BJ (cell line): ENCODE results near the gene CAPN14. TPM values are rescaled to one million over a fixed set of nuclear protein-coding genes. Genes with fewer than 3 reads are reported as not detected.

Experiments
- CTCF ChIA-PET: fragments of 350-600 bp; formaldehyde crosslinking; extraction: SDS; loops from one replicate; lab custom pipeline; 2021; ENCODE audit warnings: antibody characterized with exemption, inconsistent platforms; lab: Yijun Ruan, JAX
- POLR2A ChIA-PET: fragments of 300-600 bp; sonication (Branson Sonifier 250); formaldehyde crosslinking; extraction: SDS; loops from one replicate; lab custom pipeline; 2021; ENCODE audit warnings: antibody characterized with exemption; lab: Charles Lee
- DNase-seq: peaks from one replicate; pipeline ENCODE4 v3.0.0-alpha.2; 2011; ENCODE audit warnings: low read depth
- H3K27me3 ChIP-seq: 2 replicates; pipeline ENCODE4 v1.6.0; 2011; ENCODE audit warnings: low read length; ENCODE audit not compliant: control insufficient read depth, insufficient read depth
- H3K36me3 ChIP-seq: 2 replicates; pipeline ENCODE4 v1.5.1; 2011; ENCODE audit warnings: low read length; ENCODE audit not compliant: control insufficient read depth, insufficient read depth
- H3K4me3 ChIP-seq: 2 replicates; pipeline ENCODE4 v1.5.1; 2011; ENCODE audit warnings: low read depth, mild to moderate bottlenecking, control low read depth, low read length
- polyA plus RNA-seq: library from polyadenylated mRNA; depleted of rRNA; stranded (reverse); fragments of >200 nt; gene quantifications from 2 replicates; pipeline ENCODE4 v1.2.3, GENCODE V29; 2011
- TF ChIP-seq, protein P1 (sequence below): IDR thresholded peaks from 2 replicates; pipeline ENCODE4 v1.5.1; 2011; ENCODE audit warnings: low read depth, mild to moderate bottlenecking, control low read depth, inconsistent platforms, low read length, moderate library complexity; ENCODE audit not compliant: insufficient read depth

CAPN14 gene
- polyA plus RNA-seq, 1 experiment, result 0.10 TPM

GRCh38 chr2:31221544-31221943 is 4.2 kb upstream of the CAPN14 start:
- ChIA-PET POLR2A (no interaction called here), CTCF (interaction anchor here (0.6 kb wide), 1 partner anchor 91 kb away, joined by 3 read pairs; no protein-coding TSS in a partner anchor)
- H3K4me3 ChIP-seq, result no peak overlapping the region
- TF ChIP-seq, protein P1, sequence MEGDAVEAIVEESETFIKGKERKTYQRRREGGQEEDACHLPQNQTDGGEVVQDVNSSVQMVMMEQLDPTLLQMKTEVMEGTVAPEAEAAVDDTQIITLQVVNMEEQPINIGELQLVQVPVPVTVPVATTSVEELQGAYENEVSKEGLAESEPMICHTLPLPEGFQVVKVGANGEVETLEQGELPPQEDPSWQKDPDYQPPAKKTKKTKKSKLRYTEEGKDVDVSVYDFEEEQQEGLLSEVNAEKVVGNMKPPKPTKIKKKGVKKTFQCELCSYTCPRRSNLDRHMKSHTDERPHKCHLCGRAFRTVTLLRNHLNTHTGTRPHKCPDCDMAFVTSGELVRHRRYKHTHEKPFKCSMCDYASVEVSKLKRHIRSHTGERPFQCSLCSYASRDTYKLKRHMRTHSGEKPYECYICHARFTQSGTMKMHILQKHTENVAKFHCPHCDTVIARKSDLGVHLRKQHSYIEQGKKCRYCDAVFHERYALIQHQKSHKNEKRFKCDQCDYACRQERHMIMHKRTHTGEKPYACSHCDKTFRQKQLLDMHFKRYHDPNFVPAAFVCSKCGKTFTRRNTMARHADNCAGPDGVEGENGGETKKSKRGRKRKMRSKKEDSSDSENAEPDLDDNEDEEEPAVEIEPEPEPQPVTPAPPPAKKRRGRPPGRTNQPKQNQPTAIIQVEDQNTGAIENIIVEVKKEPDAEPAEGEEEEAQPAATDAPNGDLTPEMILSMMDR, result no peak
- DNase-seq, result no peak
- H3K36me3 ChIP-seq, result no peaks in the 10 kb centered on the region
- peaks cover 10% of the 10 kb centered on the region for H3K27me3 ChIP-seq

DNA sequence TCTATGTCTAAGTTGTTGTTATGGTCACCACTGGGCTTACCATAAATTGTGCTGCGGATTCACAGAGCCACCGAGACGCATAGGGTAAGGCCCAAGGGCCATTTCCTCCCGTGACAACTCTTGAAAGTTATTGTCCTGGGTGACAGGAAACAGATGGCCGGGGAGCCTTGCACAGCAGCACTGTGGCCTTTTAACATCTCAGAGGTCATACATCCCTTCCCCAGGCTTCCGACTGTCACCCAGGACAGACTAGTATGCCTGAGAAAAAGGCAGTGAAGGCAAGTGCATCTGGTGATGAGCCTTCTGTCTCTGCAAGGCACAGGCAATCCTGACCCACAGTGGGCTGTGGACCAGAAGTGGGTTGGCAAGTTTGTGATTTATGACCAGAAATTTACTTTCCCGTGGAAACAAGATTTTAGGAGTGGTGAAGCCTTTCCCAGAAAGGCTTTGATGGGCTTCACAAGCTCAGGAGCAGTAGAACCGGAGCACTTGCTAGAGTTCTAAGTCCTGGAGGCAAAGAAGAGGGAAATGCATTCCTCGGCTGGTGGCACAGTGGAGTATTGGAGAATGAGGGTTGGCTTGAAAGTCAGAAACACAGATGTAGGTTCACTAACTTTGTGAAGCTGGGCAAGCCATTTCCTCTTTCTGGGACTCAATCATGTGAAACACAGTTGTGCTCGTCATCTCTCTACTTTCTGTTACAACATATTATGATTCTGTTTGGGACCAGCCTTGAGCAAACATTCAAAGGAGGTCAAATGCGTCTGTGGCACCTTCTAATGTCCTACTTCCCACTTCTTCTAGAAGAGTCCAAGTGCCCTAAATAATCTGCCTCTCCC is 2.0 kb upstream of the CAPN14 start:
- ChIA-PET POLR2A (no interaction called here), CTCF (interaction anchor here (0.9 to 1.5 kb wide), 3 partner anchors 15 to 115 kb away, joined by 3 read pairs; partner anchors contain the start of gene EHD3)
- Histone ChIP-seq H3K4me3 (no peak overlapping the region), H3K36me3 (no peaks in the 10 kb centered on the region), H3K27me3 (peaks cover 9% of the 10 kb centered on the region)
- no peak for DNase-seq
- TF ChIP-seq, protein P1, result no peak

DNA sequence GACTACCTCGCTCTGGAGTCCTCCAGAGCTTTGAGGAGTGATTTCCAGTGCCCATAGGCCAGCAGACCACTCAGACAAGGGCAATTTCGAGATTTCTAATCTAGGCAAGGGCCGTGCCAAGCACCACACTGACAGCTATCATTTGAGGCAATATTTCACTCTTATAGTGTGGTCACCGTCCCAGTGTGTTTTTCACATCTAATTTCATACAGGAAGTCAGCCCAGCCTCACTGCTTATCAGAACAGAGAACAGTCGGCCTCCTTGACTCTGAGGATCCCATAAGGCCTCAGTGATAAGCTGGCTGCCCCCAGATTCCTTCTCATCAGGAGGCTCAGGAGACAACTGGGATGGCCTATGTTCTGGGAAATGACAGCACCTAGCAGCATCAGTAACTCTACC is 581 bp downstream of the CAPN14 start:
- ChIA-PET POLR2A (no interaction called here), CTCF (interaction anchor here (1.5 kb wide), 1 partner anchor 17 kb away, joined by 8 read pairs; the partner anchor contains the start of gene EHD3)
- Histone ChIP-seq H3K36me3 (no peaks in the 10 kb centered on the region), H3K4me3 (no peak overlapping the region), H3K27me3 (peaks cover 5% of the 10 kb centered on the region)
- DNase-seq, result no peak
- TF ChIP-seq, protein P1, result no peak

GRCh38 chr2:31214444-31214915 is 2.8 kb downstream of the CAPN14 start:
- POLR2A ChIA-PET, result no interaction called here
- CTCF ChIA-PET, result interaction anchor here (1.1 to 1.2 kb wide), 2 partner anchors 46 to 119 kb away, joined by 3 read pairs; no protein-coding TSS in a partner anchor

More at GRCh38 chr2:31214444-31214915, 2.8 kb downstream of the CAPN14 start:
- Histone ChIP-seq H3K4me3 (no peak overlapping the region), H3K27me3 (peaks cover 3% of the 10 kb centered on the region), H3K36me3 (no peaks in the 10 kb centered on the region)
- TF ChIP-seq, protein P1, result no peak
- DNase-seq, result no peak
